ENCODE data around the gene TCP11L2. TPM values are rescaled to one million over a fixed set of nuclear protein-coding genes. Genes with fewer than 3 reads are reported as not detected.

The TCP11L2 gene
- total and polyA plus RNA-seq, 9 donors = 8.5 to 41.7 (median 21.2) TPM

- no peak overlapping the region for H3K27ac ChIP-seq
- no peaks in the 10 kb centered on the region for H3K4me1 ChIP-seq (ENCODE audit: insufficient read depth)
- H3K36me3 ChIP-seq = no peaks in the 10 kb centered on the region
- H3K27me3 ChIP-seq = no peaks in the 10 kb centered on the region
- intact Hi-C loops (cut with DNase I) = loop anchor here in 3 of 4 donors (5.0 to 10.0 kb wide), 2 partner anchors 54 to 856 kb away; no protein-coding TSS in a partner anchor
- H3K9me3 ChIP-seq = no peaks in the 10 kb centered on the region
- DNase-seq = no peak
- H3K4me3 ChIP-seq = no peak overlapping the region
- TF ChIP-seq POLR2A (IDR thresholded peaks at IDR 0.05) = no peak
- no peak for TF ChIP-seq CTCF (IDR thresholded peaks at IDR 0.05)
- TF ChIP-seq EP300 (IDR thresholded peaks at IDR 0.05) = no peak
- WGBS, 3 donors = 52 to 86% (median 77%) methylated on average over 3 of the region's 3 CpGs
These were observed 21.3 kb upstream of the TCP11L2 start for GRCh38 chr12:106281056-106281782.

GRCh38 chr12:106281804-106282203 is 20.7 kb upstream of the TCP11L2 start:
- WGBS, 3 donors = 88 to 97% (median 91%) methylated on average over 4 of the region's 4 CpGs
- Histone ChIP-seq H3K4me1 (ENCODE audit: insufficient read depth) (no peaks in the 10 kb centered on the region), H3K9me3 (no peaks in the 10 kb centered on the region), H3K36me3 (no peaks in the 10 kb centered on the region), H3K27ac (no peak overlapping the region), H3K27me3 (no peaks in the 10 kb centered on the region), H3K4me3 (no peak overlapping the region)
- TF ChIP-seq EP300 (IDR thresholded peaks at IDR 0.05) (no peak), CTCF (IDR thresholded peaks at IDR 0.05) (no peak), POLR2A (IDR thresholded peaks at IDR 0.05) (no peak)
- no peak for DNase-seq
- intact Hi-C loops (cut with DNase I) = loop anchor here in 3 of 4 donors (2.0 to 10.0 kb wide), 3 partner anchors 55 to 857 kb away; no protein-coding TSS in a partner anchor

- Histone ChIP-seq H3K4me3 (no peak overlapping the region), H3K27ac (no peak overlapping the region), H3K9me3 (no peaks in the 10 kb centered on the region), H3K4me1 (ENCODE audit: insufficient read depth) (no peaks in the 10 kb centered on the region), H3K36me3 (no peaks in the 10 kb centered on the region), H3K27me3 (no peaks in the 10 kb centered on the region)
- peak; percentile 64 to 73 (median 66) for TF ChIP-seq CTCF (IDR thresholded peaks at IDR 0.05)
- no peak for TF ChIP-seq POLR2A (IDR thresholded peaks at IDR 0.05)
- TF ChIP-seq EP300 (IDR thresholded peaks at IDR 0.05) = no peak
- 31 to 39% (median 32%) methylated on average over 7 of the region's 7 CpGs for WGBS, 3 donors
- peak in 4 of 5 donors; percentile 28 to 60 (median 42) for DNase-seq
- intact Hi-C loops (cut with DNase I) = loop anchor here in 3 of 4 donors (2.0 to 10.0 kb wide), 3 partner anchors 55 to 858 kb away; no protein-coding TSS in a partner anchor
These were observed 20.0 kb upstream of the TCP11L2 start for GRCh38 chr12:106282457-106283097.

GRCh38 chr12:106284358-106285105 is 18.0 kb upstream of the TCP11L2 start:
- 73 to 77% (median 75%) methylated on average over 10 of the region's 10 CpGs for WGBS, 3 donors
- H3K36me3 ChIP-seq = no peaks in the 10 kb centered on the region
- H3K27ac ChIP-seq = no peak overlapping the region
- H3K27me3 ChIP-seq = no peaks in the 10 kb centered on the region
- no peaks in the 10 kb centered on the region for H3K9me3 ChIP-seq
- H3K4me3 ChIP-seq = no peak overlapping the region
- intact Hi-C loops (cut with DNase I) = loop anchor here in 3 of 4 donors (5.0 to 10.0 kb wide), 2 partner anchors 57 to 860 kb away; no protein-coding TSS in a partner anchor
- DNase-seq = no peak
- H3K4me1 ChIP-seq (ENCODE audit: insufficient read depth) = no peaks in the 10 kb centered on the region
- TF ChIP-seq POLR2A (IDR thresholded peaks at IDR 0.05) (no peak), EP300 (IDR thresholded peaks at IDR 0.05) (no peak)

Measured in ovary (tissue), 9 donors.